Activated CD4-positive, CD25-positive, alpha-beta regulatory T cell treated with anti-CD3 and anti-CD28 coated beads, Interleukin-2, amount 50 U/mL, for 16 hours (primary cell): Measurements from ENCODE around the gene SERPINA3.

Experiments
- DNase-seq: peaks from one replicate; pipeline ENCODE4 v3.0.0-alpha.2; 2020; ENCODE audit warnings: low read depth, low spot score

SERPINA3 gene

GRCh38 chr14:94654071-94654861 lies 42.1 kb downstream of the SERPINA3 start:
- DNase-seq = no peak

- no peak for DNase-seq
Measured at GRCh38 chr14:94655169-94655710, 43.0 kb downstream of the SERPINA3 start.

- no peak for DNase-seq
Measured at GRCh38 chr14:94656043-94656442, 43.9 kb downstream of the SERPINA3 start.

GRCh38 chr14:94659256-94659655 lies 47.1 kb downstream of the SERPINA3 start:
- DNase-seq = no peak

GRCh38 chr14:94659901-94660300 lies 47.7 kb downstream of the SERPINA3 start:
- no peak for DNase-seq

GRCh38 chr14:94660306-94660946 lies 48.2 kb downstream of the SERPINA3 start:
- DNase-seq = no peak

GRCh38 chr14:94663538-94663937 lies 51.3 kb downstream of the SERPINA3 start:
- no peak for DNase-seq

- DNase-seq = no peak
Measured at GRCh38 chr14:94663965-94664704, 51.9 kb downstream of the SERPINA3 start.

- no peak for DNase-seq
Measured at GRCh38 chr14:94665121-94665520, 52.9 kb downstream of the SERPINA3 start.

- DNase-seq = no peak
Measured at GRCh38 chr14:94665544-94665943, 53.4 kb downstream of the SERPINA3 start.

GRCh38 chr14:94670692-94671285 lies 58.6 kb downstream of the SERPINA3 start:
- DNase-seq = no peak

GRCh38 chr14:94671870-94672444 lies 59.8 kb downstream of the SERPINA3 start:
- no peak for DNase-seq

GRCh38 chr14:94673071-94673470 lies 60.9 kb downstream of the SERPINA3 start:
- no peak for DNase-seq
